MG63 (cell line): ENCODE measurements around the gene PRELID2. TPM values are rescaled to one million over a fixed set of nuclear protein-coding genes. Genes with fewer than 3 reads are reported as not detected.
"Not testable (repeated sequence)": the region's sequence is repeated elsewhere in the genome, so short reads cannot be mapped to it uniquely, and the experiment has no call there.

Source experiments
- DNase-seq: peaks from one replicate; pipeline ENCODE4 v3.0.0-alpha.2; 2020
- H3K27me3 ChIP-seq: fragments of 250-450 bp; sonication (Bioruptor Pico); 2 replicates; pipeline ENCODE4 v1.5.1; 2020; ENCODE audit warnings: mild to moderate bottlenecking, moderate library complexity
- H3K36me3 ChIP-seq: fragments of 250-450 bp; sonication (Bioruptor Pico); 2 replicates; pipeline ENCODE4 v1.5.1; 2020; ENCODE audit warnings: mild to moderate bottlenecking, moderate library complexity
- H3K4me3 ChIP-seq: fragments of 250-450 bp; sonication (Bioruptor Pico); 2 replicates; pipeline ENCODE4 v1.5.1; 2020; ENCODE audit warnings: mild to moderate bottlenecking, moderate library complexity
- H3K9me3 ChIP-seq: fragments of 250-450 bp; sonication (Bioruptor Pico); 2 replicates; pipeline ENCODE4 v1.5.1; 2020; ENCODE audit warnings: mild to moderate bottlenecking, moderate library complexity
- total RNA-seq: library from RNA; depleted of rRNA; stranded (reverse); fragments of >200 nt; shearing (Covaris generic); gene quantifications from 2 replicates; pipeline ENCODE4 v1.2.3, GENCODE V29; 2014; ENCODE audit warnings: low replicate concordance

The PRELID2 gene
- total RNA-seq, 1 experiment from 2014 or later = 18.4 TPM

DNA sequence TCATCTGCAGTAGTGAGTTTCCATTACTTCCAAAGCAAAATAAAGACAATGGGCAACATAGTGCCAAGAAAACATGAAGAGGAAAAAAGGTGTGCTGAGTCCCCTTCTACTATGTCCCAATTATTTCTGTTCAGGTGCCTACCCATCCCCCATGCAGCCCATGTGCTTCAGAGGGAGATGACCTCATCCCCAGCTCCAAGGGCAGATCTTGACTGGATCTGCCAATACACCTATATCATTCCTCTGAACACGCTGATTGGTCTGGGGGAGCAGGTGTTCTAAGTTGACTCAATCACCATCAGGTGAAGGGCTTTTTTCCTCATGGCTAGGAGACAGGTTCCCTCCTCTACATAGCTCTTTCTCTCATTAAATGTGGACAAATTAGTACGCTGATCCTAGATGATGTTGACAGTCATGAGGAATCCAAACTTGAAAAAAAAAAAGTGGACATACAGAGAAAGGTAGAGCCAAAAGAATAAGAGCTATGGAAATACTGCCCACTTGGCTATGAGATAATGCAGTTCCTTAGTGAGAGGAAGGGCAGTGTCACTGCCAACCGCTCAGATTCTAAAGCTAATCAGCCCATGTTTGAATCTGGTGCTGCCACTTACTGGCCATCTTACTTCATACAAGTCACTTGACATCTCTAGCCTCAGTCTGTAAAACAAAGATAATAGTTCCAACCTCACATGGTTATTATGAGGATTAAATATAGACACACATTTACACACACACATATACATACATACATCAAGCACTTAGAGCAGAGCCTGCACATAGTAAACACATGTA is 23.1 kb downstream of the PRELID2 start:
- no peaks in the 10 kb centered on the region for H3K9me3 ChIP-seq
- no peak overlapping the region for H3K4me3 ChIP-seq
- no peaks in the 10 kb centered on the region for H3K27me3 ChIP-seq
- DNase-seq = peak; percentile 29
- no peaks in the 10 kb centered on the region for H3K36me3 ChIP-seq

GRCh38 chr5:145806923-145807322 is 28.2 kb downstream of the PRELID2 start:
- no peaks in the 10 kb centered on the region for H3K36me3 ChIP-seq
- no peak for DNase-seq
- H3K4me3 ChIP-seq = no peak overlapping the region
- no peaks in the 10 kb centered on the region for H3K27me3 ChIP-seq
- H3K9me3 ChIP-seq = no peaks in the 10 kb centered on the region

DNA sequence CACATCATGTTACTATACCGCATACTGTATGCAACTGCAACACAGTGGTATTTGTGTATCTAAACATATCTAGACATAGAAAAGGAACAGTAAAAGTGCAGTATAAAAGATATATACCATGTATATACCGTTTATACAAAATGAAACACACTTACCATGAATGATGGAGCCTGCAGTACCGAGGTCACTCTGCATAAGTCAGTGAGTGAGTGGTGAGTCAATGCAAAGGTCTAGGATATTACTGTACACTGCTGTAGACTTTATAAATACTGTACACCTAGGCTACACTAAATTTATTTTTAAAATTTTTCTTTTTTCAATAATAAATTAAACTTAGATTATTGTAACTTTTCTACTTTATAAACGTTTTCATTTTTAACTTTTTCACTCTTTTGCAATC is 29.3 kb downstream of the PRELID2 start:
- no peak overlapping the region for H3K4me3 ChIP-seq
- no peaks in the 10 kb centered on the region for H3K36me3 ChIP-seq
- no peak for DNase-seq
- H3K9me3 ChIP-seq = no peaks in the 10 kb centered on the region
- no peaks in the 10 kb centered on the region for H3K27me3 ChIP-seq

DNA sequence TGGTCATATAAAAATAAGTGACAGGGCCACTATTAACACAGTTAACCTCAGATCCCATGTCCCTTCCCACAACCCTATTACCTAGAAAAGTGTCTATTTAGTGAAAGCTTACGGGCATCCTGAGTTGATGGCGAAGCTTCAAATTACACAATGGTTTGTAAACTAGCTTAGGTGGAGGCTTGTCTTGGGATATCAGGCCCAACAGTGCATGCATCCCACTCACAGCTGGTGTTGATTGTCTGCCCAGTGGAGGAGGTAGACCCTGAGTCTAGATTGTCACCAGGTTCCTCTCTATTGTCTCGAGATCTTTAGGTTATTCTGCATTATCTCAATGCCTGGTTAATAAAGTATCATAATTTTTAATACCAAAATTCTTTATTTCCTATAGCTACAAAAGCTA is 30.4 kb downstream of the PRELID2 start:
- Histone ChIP-seq H3K9me3 (no peaks in the 10 kb centered on the region), H3K27me3 (no peaks in the 10 kb centered on the region), H3K36me3 (no peaks in the 10 kb centered on the region), H3K4me3 (no peak overlapping the region)
- DNase-seq = no peak

GRCh38 chr5:145803112-145804004 is 31.8 kb downstream of the PRELID2 start:
- Histone ChIP-seq H3K4me3 (no peak overlapping the region), H3K27me3 (no peaks in the 10 kb centered on the region), H3K36me3 (no peaks in the 10 kb centered on the region), H3K9me3 (no peaks in the 10 kb centered on the region)
- no peak for DNase-seq

DNA sequence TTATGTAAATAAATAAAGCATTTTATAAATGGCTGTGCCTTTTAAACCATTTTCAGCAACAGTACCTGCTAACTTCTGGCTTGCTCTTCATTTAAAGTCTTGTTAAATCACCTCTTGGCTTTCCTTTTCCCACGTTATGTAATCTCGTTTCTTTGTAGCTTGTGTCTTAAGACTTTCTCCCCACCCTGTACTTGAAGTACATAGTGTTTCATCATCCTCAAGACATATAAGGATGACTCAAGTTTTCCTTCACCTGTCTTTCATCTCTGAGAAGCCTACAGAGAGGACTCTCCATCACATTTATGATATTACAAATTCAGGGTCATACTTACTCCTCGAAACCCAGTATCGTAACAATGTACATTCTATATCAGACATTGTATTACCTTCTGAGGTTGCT is 33.9 kb downstream of the PRELID2 start:
- Histone ChIP-seq H3K4me3 (no peak overlapping the region), H3K9me3 (no peaks in the 10 kb centered on the region; the same call in 1 of the 2 replicates), H3K36me3 (no peaks in the 10 kb centered on the region), H3K27me3 (no peaks in the 10 kb centered on the region)
- no peak for DNase-seq

GRCh38 chr5:145800181-145800580 is 35.0 kb downstream of the PRELID2 start:
- Histone ChIP-seq H3K9me3 (no peaks in the 10 kb centered on the region; the same call in 1 of the 2 replicates), H3K4me3 (no peak overlapping the region), H3K27me3 (no peaks in the 10 kb centered on the region), H3K36me3 (no peaks in the 10 kb centered on the region)
- no peak for DNase-seq

DNA sequence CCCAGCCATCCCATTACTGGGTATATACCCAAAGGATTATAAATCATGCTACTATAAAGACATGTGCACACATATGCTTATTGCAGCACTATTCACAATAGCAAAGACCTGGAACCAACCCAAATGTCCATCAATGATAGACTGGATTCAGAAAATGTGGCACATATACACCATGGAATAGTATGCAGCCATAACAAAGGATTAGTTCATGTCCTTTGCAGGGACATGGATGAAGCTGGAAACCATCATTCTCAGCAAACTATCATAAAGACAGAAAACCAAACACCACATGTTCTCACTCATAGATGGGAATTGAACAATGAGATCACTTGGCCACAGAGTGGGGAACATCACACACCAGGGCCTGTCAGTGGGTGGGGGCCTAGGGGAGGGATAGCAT is 36.6 kb downstream of the PRELID2 start:
- H3K36me3 ChIP-seq, DNase-seq, H3K9me3 ChIP-seq: not testable (repeated sequence)

DNA sequence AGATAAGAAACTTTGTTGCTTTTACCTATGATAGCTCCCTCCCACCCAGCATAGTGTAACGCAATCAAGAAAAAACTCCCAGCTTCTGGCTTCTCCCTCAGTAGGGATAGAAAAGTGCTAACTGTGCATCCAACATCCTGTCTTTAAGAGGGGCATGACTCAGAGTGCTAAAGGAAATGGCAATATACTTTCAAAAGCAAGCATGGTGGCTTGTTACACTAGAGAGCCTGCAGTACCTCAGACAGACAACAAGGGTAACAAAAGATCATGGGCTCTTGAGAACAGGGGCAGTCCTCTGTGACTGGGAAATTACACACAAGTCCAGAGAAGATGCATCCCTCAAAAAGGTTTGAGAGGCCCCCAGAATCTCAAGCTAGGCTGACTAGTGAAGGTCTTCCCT is 37.8 kb downstream of the PRELID2 start:
- no peak for DNase-seq
- Histone ChIP-seq H3K9me3 (no peaks in the 10 kb centered on the region; the same call in 1 of the 2 replicates), H3K36me3 (no peaks in the 10 kb centered on the region), H3K4me3 (no peak overlapping the region), H3K27me3 (no peaks in the 10 kb centered on the region)

More for the DNA sequence above, 36.6 kb downstream of the PRELID2 start:
- H3K27me3 ChIP-seq, H3K4me3 ChIP-seq: not testable (repeated sequence)

- Histone ChIP-seq H3K36me3 (no peaks in the 10 kb centered on the region), H3K4me3 (no peak overlapping the region), H3K9me3 (no peaks in the 10 kb centered on the region; the same call in 1 of the 2 replicates), H3K27me3 (no peaks in the 10 kb centered on the region)
- no peak for DNase-seq
Measured at GRCh38 chr5:145796318-145796717, 38.8 kb downstream of the PRELID2 start.

- H3K9me3 ChIP-seq = peaks cover 2% of the 10 kb centered on the region; the same call in 1 of the 2 replicates
- H3K36me3 ChIP-seq = peaks cover 3% of the 10 kb centered on the region; the same call in 1 of the 2 replicates
- DNase-seq = no peak
- H3K27me3 ChIP-seq = no peaks in the 10 kb centered on the region
- H3K4me3 ChIP-seq = no peak overlapping the region
Measured at GRCh38 chr5:145793574-145793973, 41.6 kb downstream of the PRELID2 start.

DNA sequence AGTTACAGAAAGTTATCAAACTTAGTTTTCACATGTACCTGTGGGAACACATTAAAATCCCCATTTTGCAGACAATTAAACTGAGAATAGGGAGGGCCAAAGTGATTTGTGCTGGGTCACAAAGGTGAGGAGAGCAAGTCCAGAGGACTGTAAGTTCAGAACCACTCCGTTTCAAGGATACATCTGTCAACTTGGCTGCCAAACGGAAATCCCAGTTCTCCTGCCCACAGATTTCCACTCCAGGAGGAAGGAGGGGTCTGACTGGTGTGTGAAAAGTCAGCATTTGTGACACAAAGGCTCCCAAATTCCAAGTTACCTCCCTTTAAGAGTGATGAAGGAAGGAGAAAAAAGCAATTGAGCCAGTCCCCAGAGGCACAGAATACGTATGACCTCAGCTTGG is 42.3 kb downstream of the PRELID2 start:
- H3K36me3 ChIP-seq = peaks cover 3% of the 10 kb centered on the region; the same call in 1 of the 2 replicates
- H3K27me3 ChIP-seq = no peaks in the 10 kb centered on the region
- no peak for DNase-seq
- 0 out of 2 replicates have a peak, but pooled peaks cover 2% of the 10 kb centered on the region for H3K9me3 ChIP-seq
- H3K4me3 ChIP-seq = no peak overlapping the region

DNA sequence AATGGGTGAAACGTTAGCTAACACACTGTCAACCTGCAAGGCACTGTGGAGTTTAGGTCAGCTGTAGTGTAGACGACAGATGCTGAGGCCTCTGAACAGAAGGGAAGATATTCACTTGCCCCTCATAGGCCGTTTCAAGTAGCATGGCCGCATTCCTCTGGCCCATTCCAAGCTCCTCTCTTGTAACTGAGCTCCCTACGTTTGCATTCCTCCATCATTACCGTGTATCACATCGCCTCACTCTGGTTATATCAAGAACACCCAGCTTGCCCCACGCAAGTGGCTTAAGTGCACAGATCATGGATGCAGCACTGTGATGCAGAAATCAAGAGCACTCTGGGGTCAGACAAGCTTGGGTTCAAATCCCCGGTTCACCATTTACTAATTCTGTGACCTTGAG is 43.3 kb downstream of the PRELID2 start:
- Histone ChIP-seq H3K4me3 (no peak overlapping the region), H3K36me3 (peaks cover 3% of the 10 kb centered on the region; the same call in 1 of the 2 replicates), H3K27me3 (no peaks in the 10 kb centered on the region), H3K9me3 (0 out of 2 replicates have a peak, but pooled peaks cover 2% of the 10 kb centered on the region)
- DNase-seq = no peak

DNA sequence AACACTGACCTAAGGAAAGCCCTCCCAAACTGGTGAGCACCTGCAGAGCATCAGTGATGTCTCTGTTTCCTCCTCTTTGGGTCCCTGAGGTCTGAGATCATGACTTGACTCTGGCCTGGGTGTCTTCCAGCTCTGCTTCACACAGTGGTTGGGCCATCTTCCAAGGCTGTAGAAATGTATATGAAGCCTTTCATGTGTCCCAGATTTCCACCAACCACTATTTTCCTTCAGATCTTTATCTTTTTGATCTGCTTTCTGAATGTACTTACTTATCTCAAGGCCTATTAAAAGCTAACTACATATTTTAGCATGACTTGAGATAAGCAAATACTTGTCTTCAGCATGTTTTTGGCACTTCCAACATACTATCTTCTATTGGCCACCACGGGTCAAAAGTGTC is 47.1 kb downstream of the PRELID2 start:
- 0 out of 2 replicates have a peak, but pooled peaks cover 2% of the 10 kb centered on the region for H3K9me3 ChIP-seq
- H3K27me3 ChIP-seq = no peaks in the 10 kb centered on the region
- no peak for DNase-seq
- H3K4me3 ChIP-seq = no peak overlapping the region
- peaks cover 3% of the 10 kb centered on the region; the same call in 1 of the 2 replicates for H3K36me3 ChIP-seq

DNA sequence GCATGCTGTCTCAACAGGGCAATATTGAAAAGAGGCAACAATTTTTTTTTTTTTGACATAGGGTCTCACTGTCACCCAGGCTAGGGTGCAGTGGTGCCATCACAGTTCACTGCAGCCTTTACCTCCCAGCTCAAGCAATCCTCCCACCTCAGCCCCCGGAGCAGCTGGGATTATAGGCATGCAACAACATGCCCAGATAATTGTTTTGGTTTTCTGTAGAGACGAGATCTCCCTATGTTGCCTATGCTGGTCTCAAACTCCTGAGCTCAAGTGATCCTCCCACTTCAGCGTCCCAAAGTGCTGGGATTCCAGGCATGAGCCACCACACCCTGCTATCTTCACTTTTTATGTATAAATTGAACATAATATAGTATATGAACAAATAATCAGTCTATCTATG is 47.6 kb downstream of the PRELID2 start:
- DNase-seq = no peak
- peaks cover 3% of the 10 kb centered on the region; the same call in 1 of the 2 replicates for H3K36me3 ChIP-seq
- 0 out of 2 replicates have a peak, but pooled peaks cover 2% of the 10 kb centered on the region for H3K9me3 ChIP-seq
- no peaks in the 10 kb centered on the region for H3K27me3 ChIP-seq
- no peak overlapping the region for H3K4me3 ChIP-seq

DNA sequence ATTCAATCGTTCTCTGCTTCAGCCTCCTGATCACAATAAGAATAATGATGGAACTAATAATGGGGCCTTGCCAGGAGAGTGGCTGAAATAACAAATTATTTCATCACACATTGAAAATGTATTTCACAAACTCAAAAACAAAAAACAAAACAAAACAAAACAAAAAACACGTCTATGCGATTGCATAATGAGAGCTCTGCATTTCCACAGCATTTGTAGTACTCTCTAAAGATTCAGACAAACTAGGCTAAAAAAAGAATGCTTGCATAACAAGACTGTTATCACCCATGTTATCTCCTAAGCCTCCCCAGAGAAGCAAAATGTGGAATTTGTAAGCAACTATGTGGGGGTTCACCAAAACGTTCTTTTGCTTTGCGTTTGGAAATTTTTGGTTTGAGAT is 48.1 kb downstream of the PRELID2 start:
- Histone ChIP-seq H3K36me3 (peaks cover 3% of the 10 kb centered on the region; the same call in 1 of the 2 replicates), H3K9me3 (0 out of 2 replicates have a peak, but pooled peaks cover 2% of the 10 kb centered on the region), H3K27me3 (no peaks in the 10 kb centered on the region), H3K4me3 (no peak overlapping the region)
- no peak for DNase-seq

GRCh38 chr5:145780982-145781381 is 54.2 kb downstream of the PRELID2 start:
- H3K36me3 ChIP-seq = no peaks in the 10 kb centered on the region
- no peaks in the 10 kb centered on the region for H3K9me3 ChIP-seq
- DNase-seq = no peak
- H3K4me3 ChIP-seq = no peak overlapping the region
- no peaks in the 10 kb centered on the region for H3K27me3 ChIP-seq
